ENCODE data around the gene KBTBD13.
"Not testable (repeated sequence)": the region's sequence is repeated elsewhere in the genome, so short reads cannot be mapped to it uniquely, and the experiment has no call there.

Gene KBTBD13

GRCh38 chr15:65076486-65077290 is at the start of gene KBTBD13:
TSS of gene KBTBD13 (plus strand) at chr15:65076746. CDS start at chr15:65076816, 70 bp downstream.
- DNase-seq: no peak

- DNase-seq: no peak
Observed at GRCh38 chr15:65026756-65027155, 49.8 kb upstream of the KBTBD13 start.

GRCh38 chr15:65027593-65027992 is 49.0 kb upstream of the KBTBD13 start:
- DNase-seq: no peak

- DNase-seq: no peak
Observed at GRCh38 chr15:65028338-65028737, 48.2 kb upstream of the KBTBD13 start.

GRCh38 chr15:65028921-65029735 is 47.4 kb upstream of the KBTBD13 start, which contains the start of gene MTFMT:
TSS of gene MTFMT (minus strand) at chr15:65029639. CDS start at chr15:65029613, 26 bp downstream.
- peak; percentile 12 to 40 for DNase-seq

GRCh38 chr15:65029736-65030208 is 46.8 kb upstream of the KBTBD13 start:
- no peak for DNase-seq

- DNase-seq: no peak
Observed at GRCh38 chr15:65032801-65033537, 43.6 kb upstream of the KBTBD13 start.

- DNase-seq: no peak
Observed at GRCh38 chr15:65033659-65034269, 42.8 kb upstream of the KBTBD13 start.

GRCh38 chr15:65034719-65035118 is 41.8 kb upstream of the KBTBD13 start:
- no peak for DNase-seq

GRCh38 chr15:65037309-65037708 is 39.2 kb upstream of the KBTBD13 start:
- DNase-seq: no peak

GRCh38 chr15:65038428-65038827 is 38.1 kb upstream of the KBTBD13 start:
- DNase-seq: no peak

GRCh38 chr15:65038836-65039235 is 37.7 kb upstream of the KBTBD13 start:
- DNase-seq: no peak

- no peak for DNase-seq
Observed at GRCh38 chr15:65040461-65040860, 36.1 kb upstream of the KBTBD13 start.

GRCh38 chr15:65041787-65042186 is 34.8 kb upstream of the KBTBD13 start:
- DNase-seq: no peak

GRCh38 chr15:65042776-65043327 is 33.7 kb upstream of the KBTBD13 start:
- DNase-seq: no peak

- not testable (repeated sequence) for DNase-seq
Observed at GRCh38 chr15:65044218-65044617, 32.3 kb upstream of the KBTBD13 start.

- no peak for DNase-seq
Observed at GRCh38 chr15:65044724-65045481, 31.6 kb upstream of the KBTBD13 start, which contains the start of gene SLC51B. TSS of gene SLC51B (plus strand) at chr15:65045387. CDS start at chr15:65050005, 4,618 bp downstream.

- no peak for DNase-seq
Observed at GRCh38 chr15:65048241-65048640, 28.3 kb upstream of the KBTBD13 start.

GRCh38 chr15:65049418-65049840 is 27.1 kb upstream of the KBTBD13 start:
- peak; percentile 57 to 72 for DNase-seq

GRCh38 chr15:65050270-65050669 is 26.3 kb upstream of the KBTBD13 start:
- DNase-seq: no peak

GRCh38 chr15:65051266-65051665 is 25.3 kb upstream of the KBTBD13 start:
- DNase-seq: no peak

Measured in cerebellar nuclear complex (tissue), 1 donor.